HCT116 (cell line): ENCODE data around the gene LINGO4.

Source experiments
- CTCF ChIP-seq, 3 experiments: fragments of 200-600 bp in 1 of 3; sonication (generic) in 1 of 3; IDR thresholded peaks in 2 of 3; conservative IDR thresholded peaks in 1 of 3; 2 replicates each; pipeline ENCODE4 v1.5.1; 2012 to 2017; ENCODE audit warnings: low read depth in 2 of 3, low read length in 2 of 3, antibody characterized with exemption in 1 of 3, borderline replicate concordance in 1 of 3, control low read depth in 1 of 3, mild to moderate bottlenecking in 1 of 3, mixed read lengths in 1 of 3, mixed run types in 1 of 3, moderate library complexity in 1 of 3; ENCODE audit not compliant: insufficient read depth in 1 of 3
- EZH2 ChIP-seq: fragments of 200-600 bp; sonication (generic); IDR thresholded peaks from 2 replicates; pipeline ENCODE4 v1.6.1; 2017; ENCODE audit warnings: antibody characterized with exemption, mixed run types
- POLR2A ChIP-seq: IDR thresholded peaks from 2 replicates; pipeline ENCODE4 v1.7.0; 2011; ENCODE audit warnings: borderline replicate concordance; ENCODE audit not compliant: insufficient read depth, insufficient read length; ENCODE audit errors: extremely low read depth
- POLR2AphosphoS5 ChIP-seq: IDR thresholded peaks from 2 replicates; pipeline ENCODE4 v1.6.1; 2011; ENCODE audit warnings: mild to moderate bottlenecking, low read depth, low read length, moderate library complexity
- RAD21 ChIP-seq: IDR thresholded peaks from 2 replicates; pipeline ENCODE4 v1.6.1; 2012; ENCODE audit warnings: low read depth, mild to moderate bottlenecking
- SRF ChIP-seq: IDR thresholded peaks from 2 replicates; pipeline ENCODE4 v1.6.1; 2012; ENCODE audit warnings: low read depth

GRCh38 chr1:151807766-151808165 is 2.5 kb upstream of the LINGO4 start:
- TF ChIP-seq CTCF (IDR thresholded peaks at IDR 0.05 in 2 of 3, conservative IDR thresholded peaks at IDR 0.05 in 1 of 3; ENCODE audit: borderline replicate concordance in 1 of 3, insufficient read depth in 1 of 3, low read depth in 2 of 3, low read length in 2 of 3) = no peak
- no peak for TF ChIP-seq POLR2AphosphoS5
- no peak for TF ChIP-seq SRF
- TF ChIP-seq RAD21 = no peak
- no peak for TF ChIP-seq POLR2A
- TF ChIP-seq EZH2 = no peak
